HG03045 (cell line): Measurements from ENCODE around the gene CD69.

Experiments
- ATAC-seq: cut with Tn5 transposase; IDR thresholded peaks from one replicate; pipeline ENCODE4 v1.9.1; 2021; ENCODE audit warnings: mild to moderate bottlenecking, moderate library complexity; ENCODE audit not compliant: unreplicated experiment

The CD69 gene

GRCh38 chr12:9782547-9783382 is 22.1 kb upstream of the CD69 start:
- no peak for ATAC-seq

DNA sequence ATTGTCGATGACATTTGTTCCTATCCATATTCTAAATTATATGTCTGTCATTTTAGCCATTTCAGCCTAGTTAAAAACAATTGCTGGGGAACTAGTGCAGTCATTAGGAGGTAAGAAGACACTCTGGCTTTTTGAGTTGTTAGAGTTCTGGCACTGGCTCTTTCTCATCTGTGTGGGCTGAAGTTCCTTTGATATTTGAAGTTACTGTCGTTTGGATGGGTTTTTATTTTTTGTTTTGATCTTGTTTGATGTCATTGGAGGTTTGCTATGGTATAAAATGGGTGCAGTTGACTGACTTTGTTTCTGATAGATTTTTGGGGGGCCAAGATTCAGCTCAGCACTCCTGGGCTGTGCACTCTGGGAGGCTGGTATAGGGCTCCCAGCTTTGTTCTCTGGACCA is 20.7 kb upstream of the CD69 start:
- ATAC-seq, result no peak

GRCh38 chr12:9779209-9779608 is 18.5 kb upstream of the CD69 start:
- ATAC-seq, result no peak

DNA sequence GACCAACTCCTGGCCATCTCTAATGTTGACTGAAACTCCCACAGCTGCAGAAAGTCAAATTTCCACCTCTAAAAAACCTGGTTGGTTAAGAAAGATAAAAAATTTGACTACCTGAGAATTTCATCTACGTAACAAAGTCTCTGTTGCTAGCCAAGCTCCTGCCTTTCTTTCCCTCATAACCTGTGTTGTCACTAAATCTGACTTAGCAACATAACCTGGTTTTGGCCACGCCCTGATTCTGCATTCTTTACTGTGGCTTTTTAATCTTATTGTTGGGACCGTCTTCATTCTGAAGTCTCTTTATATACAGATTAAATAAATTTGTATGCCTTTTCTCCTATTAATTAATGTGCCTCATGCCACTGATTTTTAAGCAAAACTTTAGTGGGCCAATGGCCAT is 16.1 kb upstream of the CD69 start:
- no peak for ATAC-seq

DNA sequence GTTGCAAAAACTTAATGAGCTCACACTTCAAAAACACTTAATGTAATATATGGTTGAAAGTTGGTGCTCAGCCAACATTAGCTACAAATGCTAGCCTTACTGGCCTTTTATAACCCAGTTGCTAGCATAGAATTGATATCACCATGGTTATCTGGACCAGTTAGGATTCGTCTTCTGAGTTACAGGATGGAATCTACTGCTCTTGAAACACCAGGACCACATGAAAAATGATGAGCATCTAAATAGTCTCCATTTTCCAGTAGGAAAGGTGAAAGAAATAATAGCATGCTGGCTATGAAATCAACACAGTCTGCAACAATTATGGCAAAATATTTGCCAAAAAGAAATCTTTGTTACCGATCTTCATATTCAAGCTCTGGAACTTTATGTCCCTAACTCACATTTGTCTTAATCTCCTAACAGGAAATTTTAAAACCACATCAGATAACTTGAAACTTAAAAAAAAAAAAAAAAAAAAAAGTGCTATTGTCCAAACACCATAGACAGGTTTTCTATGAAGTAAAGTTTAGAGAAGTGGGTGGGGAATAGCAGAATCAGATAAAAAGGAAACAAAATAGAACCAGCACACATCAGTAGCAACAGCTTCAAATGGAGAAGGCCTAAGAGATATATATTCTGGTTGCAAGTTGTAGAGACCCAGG is 12.6 kb upstream of the CD69 start:
- no peak for ATAC-seq

- no peak for ATAC-seq
These were observed 2.3 kb upstream of the CD69 start for GRCh38 chr12:9763025-9763424.

GRCh38 chr12:9762369-9762768 is 1.7 kb upstream of the CD69 start:
- ATAC-seq, result no peak

DNA sequence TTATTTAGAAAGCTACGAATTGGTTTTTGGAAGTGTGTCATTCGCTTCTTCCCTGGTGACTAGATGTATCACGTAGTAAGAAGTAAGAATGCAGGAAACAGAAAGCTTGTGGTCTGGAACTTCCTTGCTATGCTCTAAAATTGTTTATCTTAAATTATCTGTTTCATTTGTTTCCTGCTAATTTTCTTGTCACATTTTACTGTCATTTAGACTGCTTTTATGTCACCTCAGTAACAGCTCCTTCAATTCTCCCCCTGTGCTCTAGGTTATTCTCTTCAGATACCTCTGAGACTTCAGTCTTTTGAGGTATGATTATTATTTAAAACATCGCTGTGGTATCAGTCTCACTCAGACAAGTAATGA is 699 bp upstream of the CD69 start:
- no peak for ATAC-seq

GRCh38 chr12:9760120-9760519 is 581 bp downstream of the CD69 start:
- ATAC-seq, result no peak

GRCh38 chr12:9759694-9760093 is 1.0 kb downstream of the CD69 start:
- no peak for ATAC-seq

DNA sequence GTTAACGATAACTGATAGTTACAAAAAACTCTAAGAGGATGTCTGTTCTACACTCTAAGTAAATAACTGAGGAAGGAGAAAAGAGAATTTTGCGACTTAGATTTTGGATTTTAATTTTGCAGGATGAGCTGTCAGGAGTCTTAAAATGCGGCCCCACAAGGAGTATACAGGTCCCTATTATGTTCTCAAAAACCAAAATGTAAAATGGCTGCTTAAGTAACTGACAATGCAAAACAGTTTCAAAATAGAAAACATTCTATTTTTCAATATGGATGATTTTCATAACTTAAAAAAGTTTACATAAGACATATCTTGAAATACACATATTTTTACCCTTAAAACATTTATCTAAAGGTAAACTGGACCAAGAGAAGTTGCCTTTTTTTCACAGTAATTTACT is 2.6 kb downstream of the CD69 start:
- no peak for ATAC-seq

DNA sequence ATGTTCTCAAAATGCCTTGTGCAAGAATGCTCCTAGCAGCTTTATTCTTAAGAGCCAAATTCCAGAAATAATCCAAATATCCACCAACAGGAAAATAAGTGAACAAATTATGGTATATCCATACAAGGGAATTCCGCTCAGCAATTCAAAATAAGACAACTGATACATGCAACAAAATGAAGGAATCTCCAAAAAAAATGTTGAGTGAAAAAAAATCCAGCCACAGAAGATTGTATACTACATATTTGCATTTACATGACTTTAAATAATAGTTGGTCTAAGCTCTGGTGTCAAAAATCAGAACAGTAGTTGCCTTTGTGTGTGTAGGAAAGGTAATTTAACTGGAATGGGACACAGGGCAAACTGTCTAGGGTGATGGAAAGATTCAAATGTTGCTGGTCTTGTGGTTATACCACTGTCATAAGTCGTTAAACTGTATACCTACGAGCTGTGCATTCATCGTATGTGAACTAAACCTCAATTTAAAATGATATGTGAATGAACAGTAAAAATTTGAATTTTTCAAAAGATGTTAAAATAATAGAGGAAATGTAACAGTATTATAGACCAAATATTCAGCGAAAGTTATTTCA is 3.2 kb downstream of the CD69 start:
- no peak for ATAC-seq

DNA sequence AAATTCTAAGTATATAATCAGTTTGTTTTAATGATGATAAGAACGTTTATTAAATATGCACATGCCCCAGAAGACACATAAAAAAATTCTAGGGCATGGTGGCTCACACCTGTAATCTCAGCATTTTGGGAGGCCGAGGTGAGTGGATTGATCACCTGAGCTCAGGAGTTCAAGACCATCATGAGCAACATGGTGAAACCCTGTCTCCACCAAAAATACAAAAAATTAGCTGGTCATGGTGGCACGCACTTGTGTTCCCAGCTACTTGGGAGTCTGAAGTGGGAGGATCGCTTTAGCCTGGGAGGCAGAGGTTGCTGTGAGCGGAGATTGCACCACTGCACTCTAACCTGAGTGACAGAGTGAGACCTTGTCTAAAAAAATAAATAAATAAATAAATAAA is 4.0 kb downstream of the CD69 start:
- ATAC-seq, result no peak

- no peak for ATAC-seq
These were observed 4.5 kb downstream of the CD69 start for GRCh38 chr12:9756170-9756569.

DNA sequence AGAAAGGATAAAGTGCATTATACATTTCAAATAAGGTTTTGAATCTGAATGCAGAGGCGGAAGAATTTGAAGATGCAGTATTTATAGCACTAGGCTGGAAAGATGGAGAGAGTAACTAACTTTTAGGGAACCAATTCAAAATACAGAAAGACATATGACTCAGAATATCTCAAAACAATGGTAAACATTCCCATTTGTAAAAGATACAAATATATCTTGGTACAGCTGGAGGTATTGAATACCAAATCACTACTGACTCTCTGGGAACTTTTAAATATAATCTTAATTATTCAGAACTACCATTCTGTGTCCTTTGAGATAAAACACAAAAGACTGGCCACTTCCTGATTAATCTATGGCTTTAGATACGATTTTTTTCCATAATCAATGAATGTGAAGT is 5.1 kb downstream of the CD69 start:
- no peak for ATAC-seq

- ATAC-seq, result no peak
These were observed 5.7 kb downstream of the CD69 start for GRCh38 chr12:9755035-9755434.

DNA sequence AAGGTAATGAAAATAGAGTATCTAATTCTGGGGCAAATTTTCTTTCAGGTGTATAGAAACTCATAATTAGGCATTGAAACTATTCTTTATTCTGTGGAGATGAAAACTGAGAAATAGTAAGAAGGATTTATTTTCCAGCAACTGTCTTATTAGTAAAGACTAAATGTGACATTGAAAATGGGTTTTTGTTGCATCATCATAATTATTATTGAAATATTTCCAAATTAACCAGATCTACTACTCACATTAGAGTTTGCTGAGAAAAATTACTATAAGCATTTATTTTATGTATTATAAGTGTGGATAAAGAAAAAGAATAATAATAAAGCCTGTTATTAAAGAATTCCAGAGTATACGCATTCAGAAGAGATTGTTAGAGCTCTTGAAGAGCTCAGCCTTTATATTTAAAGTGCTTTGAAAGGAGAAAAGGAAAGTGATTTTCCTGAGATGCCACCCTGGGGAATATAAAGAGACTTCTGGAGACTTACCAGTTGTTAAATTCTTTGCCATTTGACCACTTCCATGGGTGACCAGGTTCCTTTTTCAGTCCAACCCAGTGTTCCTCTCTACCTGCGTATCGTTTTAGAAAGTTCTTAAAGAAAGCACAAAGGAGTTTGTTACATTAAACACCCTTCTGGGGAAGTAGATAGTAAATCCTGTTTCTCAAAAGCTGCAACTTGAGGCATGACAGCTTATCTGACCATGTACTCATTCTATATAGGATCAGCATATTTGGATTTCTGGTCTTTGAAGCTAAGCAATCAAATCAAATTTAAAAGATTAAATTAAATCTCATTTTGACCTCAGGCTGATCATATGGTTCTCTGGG is 6.4 kb downstream of the CD69 start:
- ATAC-seq, result no peak

- ATAC-seq, result no peak
These were observed 7.2 kb downstream of the CD69 start for GRCh38 chr12:9753498-9753897.

DNA sequence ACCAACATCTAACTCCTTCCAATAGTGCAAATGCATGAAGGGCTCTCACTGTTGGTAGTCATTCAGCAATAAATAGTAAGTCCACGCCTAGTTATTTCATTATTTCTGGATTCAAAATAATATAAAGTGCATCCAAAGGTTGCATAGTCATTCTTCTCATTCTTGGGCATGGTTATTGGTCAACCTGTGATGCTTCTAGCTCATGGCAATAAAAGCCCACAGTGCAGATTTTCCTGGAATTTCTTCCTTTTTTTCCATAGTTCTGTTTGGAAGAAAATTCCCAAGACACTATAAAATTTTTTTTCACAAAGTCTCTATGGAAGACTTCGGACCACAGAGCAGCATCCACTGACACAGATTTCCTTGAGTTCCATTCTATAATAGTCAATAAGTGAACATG is 7.6 kb downstream of the CD69 start:
- ATAC-seq, result no peak

DNA sequence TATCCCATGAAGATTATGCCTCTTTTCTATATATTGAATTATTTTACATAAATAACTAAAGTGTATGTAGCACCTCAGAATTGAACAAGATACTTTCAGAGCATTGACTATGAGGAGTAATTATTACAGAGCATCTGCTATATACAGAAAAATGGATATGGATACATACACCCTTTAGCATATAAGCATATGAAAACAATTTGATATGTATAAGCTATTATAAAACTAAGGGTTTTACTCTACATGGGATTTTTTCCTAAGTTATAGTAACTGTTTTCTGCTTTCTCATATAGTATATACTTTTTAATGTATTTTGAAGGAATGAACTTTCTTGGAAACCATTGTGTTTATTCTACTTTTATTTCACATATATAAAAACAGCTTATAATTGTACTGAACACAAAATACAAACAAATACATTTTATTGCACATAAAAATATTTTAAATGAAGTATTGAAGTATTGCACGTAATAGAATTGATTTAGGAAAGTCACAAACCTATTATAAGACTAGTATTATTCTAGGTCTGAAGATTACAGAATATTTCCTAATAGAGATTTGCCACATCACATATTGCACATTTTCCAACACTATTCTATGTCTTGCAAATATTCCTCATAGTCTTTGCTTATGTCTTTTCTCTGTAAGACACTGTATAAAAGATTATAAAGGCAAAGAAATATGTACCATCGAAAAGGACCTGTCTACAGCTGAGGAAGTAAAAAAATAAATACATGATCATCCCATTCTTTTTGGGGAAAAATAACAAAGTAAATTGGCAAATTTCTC is 8.4 kb downstream of the CD69 start:
- ATAC-seq, result no peak
